HFFc6 (cell line): Measurements from ENCODE around the gene HIRA. TPM values are rescaled to one million over a fixed set of nuclear protein-coding genes. Genes with fewer than 3 reads are reported as not detected.

Experiments
- DNase-seq: peaks from one replicate; pipeline ENCODE4 v3.0.0-alpha.2; 2018
- H3K27ac Mint-ChIP-seq: 2 replicates; pipeline ENCODE4 v1.8.0; 2020; ENCODE audit warnings: mild to moderate bottlenecking, mixed read lengths
- H3K27me3 Mint-ChIP-seq: 2 replicates; pipeline ENCODE4 v1.8.0; 2021; ENCODE audit warnings: mild to moderate bottlenecking, moderate library complexity, mixed read lengths; ENCODE audit not compliant: insufficient read depth
- H3K36me3 Mint-ChIP-seq: 2 replicates; pipeline ENCODE4 v1.8.0; 2021; ENCODE audit warnings: low read depth, mixed read lengths
- H3K4me1 Mint-ChIP-seq: 2 replicates; pipeline ENCODE4 v1.8.0; 2020; ENCODE audit warnings: low read depth, mixed read lengths
- H3K4me3 Mint-ChIP-seq: 2 replicates; pipeline ENCODE4 v1.8.0; 2020; ENCODE audit warnings: mild to moderate bottlenecking, moderate library complexity, mixed read lengths
- H3K9me3 Mint-ChIP-seq: 2 replicates; pipeline ENCODE4 v1.8.0; 2020; ENCODE audit warnings: mild to moderate bottlenecking, mixed read lengths
- CTCF ChIP-seq: fragments of 200-600 bp; sonication (generic); IDR thresholded peaks from 2 replicates; pipeline ENCODE4 v1.5.0; 2021; ENCODE audit warnings: antibody characterized with exemption, mild to moderate bottlenecking
- total RNA-seq, 6 experiments: library from RNA; stranded (reverse); fragmentation: NEBNext Ultra II Directional; extraction: Animal tissue kit (Norgen Biotek cat#: 25700); gene quantifications; 2 replicates in 1 of 6; 3 replicates in 5 of 6; pipeline ENCODE4 v1.2.3, GENCODE V29; 2021

The HIRA gene
- total RNA-seq, 6 experiments from 2014 or later, result 26.6 to 30.8 (median 27.4) TPM

- DNase-seq, result no peak
- Mint-ChIP-seq H3K36me3 (peaks cover 37% of the 10 kb centered on the region), H3K27me3 (no peaks in the 10 kb centered on the region), H3K4me3 (no peak overlapping the region), H3K27ac (no peak overlapping the region), H3K9me3 (no peaks in the 10 kb centered on the region), H3K4me1 (peaks cover 32% of the 10 kb centered on the region)
- no peak for TF ChIP-seq CTCF
Observed at GRCh38 chr22:19461506-19461905, 30.0 kb upstream of the HIRA start.

- Mint-ChIP-seq H3K27ac (no peak overlapping the region), H3K4me3 (no peak overlapping the region), H3K4me1 (peaks cover 40% of the 10 kb centered on the region), H3K9me3 (no peaks in the 10 kb centered on the region), H3K27me3 (no peaks in the 10 kb centered on the region), H3K36me3 (peaks cover 43% of the 10 kb centered on the region)
- DNase-seq, result no peak
- TF ChIP-seq CTCF, result no peak
Observed at GRCh38 chr22:19460036-19460435, 28.5 kb upstream of the HIRA start.

- Mint-ChIP-seq H3K27ac (no peak overlapping the region), H3K4me3 (no peak overlapping the region), H3K9me3 (no peaks in the 10 kb centered on the region), H3K36me3 (peaks cover 44% of the 10 kb centered on the region), H3K27me3 (no peaks in the 10 kb centered on the region), H3K4me1 (peaks cover 20% of the 10 kb centered on the region)
- no peak for DNase-seq
- no peak for TF ChIP-seq CTCF
Observed at GRCh38 chr22:19457828-19458428, 26.4 kb upstream of the HIRA start.

GRCh38 chr22:19456541-19456940, 25.0 kb upstream of the HIRA start:
- Mint-ChIP-seq H3K4me1 (peaks cover 16% of the 10 kb centered on the region), H3K4me3 (no peak overlapping the region)

GRCh38 chr22:19455585-19456370, 24.2 kb upstream of the HIRA start:
- H3K4me1 Mint-ChIP-seq, result peaks cover 16% of the 10 kb centered on the region
- H3K9me3 Mint-ChIP-seq, result no peaks in the 10 kb centered on the region
- no peak for DNase-seq

More at GRCh38 chr22:19456541-19456940, 25.0 kb upstream of the HIRA start:
- Mint-ChIP-seq H3K9me3 (no peaks in the 10 kb centered on the region), H3K27me3 (no peaks in the 10 kb centered on the region; the same call in 1 of the 2 replicates), H3K27ac (no peak overlapping the region), H3K36me3 (peaks cover 48% of the 10 kb centered on the region)
- no peak for DNase-seq
- TF ChIP-seq CTCF, result no peak

More at GRCh38 chr22:19455585-19456370, 24.2 kb upstream of the HIRA start:
- Mint-ChIP-seq H3K4me3 (no peak overlapping the region), H3K27me3 (no peaks in the 10 kb centered on the region; the same call in 1 of the 2 replicates), H3K27ac (peak overlapping the region; percentile 14; the same call in 1 of the 2 replicates), H3K36me3 (peaks cover 42% of the 10 kb centered on the region)
- no peak for TF ChIP-seq CTCF
